Neural crest cell (in vitro differentiated cells): ENCODE data around the gene TUBA4B. TPM values are rescaled to one million over a fixed set of nuclear protein-coding genes. Genes with fewer than 3 reads are reported as not detected.
A peak's percentile ranks its signal among the peaks of the same experiment; 100 is the strongest.

Experiments used
- DNase-seq: peaks from one replicate; pipeline ENCODE4 v3.0.0; 2021; ENCODE audit warnings: low read depth, mixed read lengths, low spot score
- H3K27ac Mint-ChIP-seq: one replicate; pipeline ENCODE4 v1.8.0; 2021; ENCODE audit warnings: mild to moderate bottlenecking, mixed read lengths; ENCODE audit not compliant: unreplicated experiment
- H3K27me3 Mint-ChIP-seq: 2 replicates; pipeline ENCODE4 v1.8.0; 2021; ENCODE audit warnings: low read depth, mild to moderate bottlenecking, mixed read lengths
- H3K36me3 Mint-ChIP-seq: 2 replicates; pipeline ENCODE4 v1.8.0; 2021; ENCODE audit warnings: low read depth, mild to moderate bottlenecking, mixed read lengths
- H3K4me1 Mint-ChIP-seq: 2 replicates; pipeline ENCODE4 v1.8.0; 2021; ENCODE audit warnings: mixed read lengths
- H3K4me3 Mint-ChIP-seq: one replicate; pipeline ENCODE4 v1.8.0; 2021; ENCODE audit warnings: mild to moderate bottlenecking, mixed read lengths
- H3K9me3 Mint-ChIP-seq: 2 replicates; pipeline ENCODE4 v1.8.0; 2021; ENCODE audit warnings: mixed read lengths
- CTCF ChIP-seq: fragments of 200-600 bp; sonication (generic); conservative IDR thresholded peaks from 2 replicates; pipeline ENCODE4 v1.5.0; 2021; ENCODE audit warnings: antibody characterized with exemption, mild to moderate bottlenecking
- long read RNA-seq: library from polyadenylated mRNA; unstranded; transcript quantifications from one replicate; pipeline ENCODE4 v2.0.0, GENCODE V29; 2020
- total RNA-seq: library from RNA; stranded (reverse); gene quantifications from 2 replicates; pipeline ENCODE4 v1.2.1, GENCODE V29; 2021

TUBA4B gene
- total RNA-seq, result not detected in 2 replicates
- long read RNA-seq, result 0 reads

GRCh38 chr2:219252900-219253752, at the start of gene TUBA4B:
TSS of gene TUBA4B (plus strand) at chr2:219253243. CDS start at chr2:219253408, 165 bp downstream.
- Mint-ChIP-seq H3K9me3 (no peaks in the 10 kb centered on the region), H3K4me3 (peak within 1 kb of the TSS; percentile 59), H3K4me1 (no peaks in the 10 kb centered on the region), H3K36me3 (no peaks in the 10 kb centered on the region), H3K27ac (no peak within 1 kb of the TSS), H3K27me3 (peaks cover 85% of the 10 kb centered on the region)
- no peak for DNase-seq
- TF ChIP-seq CTCF, result no peak

GRCh38 chr2:219204425-219205164, 48.4 kb upstream of the TUBA4B start:
- H3K36me3 Mint-ChIP-seq, result peaks cover 9% of the 10 kb centered on the region
- TF ChIP-seq CTCF, result no peak
- peaks cover 7% of the 10 kb centered on the region for H3K9me3 Mint-ChIP-seq
- H3K4me1 Mint-ChIP-seq, result peaks cover 29% of the 10 kb centered on the region
- peak overlapping the region; percentile 67 for H3K4me3 Mint-ChIP-seq
- DNase-seq, result no peak
- peak overlapping the region; percentile 91 for H3K27ac Mint-ChIP-seq
- peaks cover 3% of the 10 kb centered on the region for H3K27me3 Mint-ChIP-seq

GRCh38 chr2:219205165-219205538, 47.9 kb upstream of the TUBA4B start:
- no peak for TF ChIP-seq CTCF
- Mint-ChIP-seq H3K27ac (no peak overlapping the region), H3K36me3 (peaks cover 9% of the 10 kb centered on the region), H3K4me3 (peak overlapping the region; percentile 67), H3K27me3 (peaks cover 3% of the 10 kb centered on the region), H3K9me3 (peaks cover 7% of the 10 kb centered on the region), H3K4me1 (peaks cover 29% of the 10 kb centered on the region)
- no peak for DNase-seq

- H3K36me3 Mint-ChIP-seq, result peaks cover 4% of the 10 kb centered on the region
- peaks cover 4% of the 10 kb centered on the region for H3K9me3 Mint-ChIP-seq
- H3K4me1 Mint-ChIP-seq, result peaks cover 23% of the 10 kb centered on the region
- TF ChIP-seq CTCF, result no peak
- H3K27me3 Mint-ChIP-seq, result peaks cover 3% of the 10 kb centered on the region
- H3K4me3 Mint-ChIP-seq, result peak overlapping the region; percentile 92
- peak overlapping the region; percentile 96 for H3K27ac Mint-ChIP-seq
- no peak for DNase-seq
These were observed 47.1 kb upstream of the TUBA4B start for GRCh38 chr2:219205981-219206327.

GRCh38 chr2:219206328-219207133, 46.5 kb upstream of the TUBA4B start, which contains the start of gene ZFAND2B:
TSS of gene ZFAND2B (plus strand) at chr2:219206782. CDS start at chr2:219206988, 206 bp downstream.
- Mint-ChIP-seq H3K4me3 (peak within 1 kb of the TSS; percentile 92), H3K4me1 (peaks cover 21% of the 10 kb centered on the region), H3K9me3 (peaks cover 2% of the 10 kb centered on the region), H3K36me3 (peaks cover 4% of the 10 kb centered on the region), H3K27me3 (peaks cover 3% of the 10 kb centered on the region), H3K27ac (peak within 1 kb of the TSS; percentile 96)
- peak; percentile 89 for DNase-seq
- TF ChIP-seq CTCF, result peak; percentile 39
